GM18502 (cell line): ENCODE measurements around the gene FGFR4.

Experiments used
- ATAC-seq: cut with Tn5 transposase; IDR thresholded peaks from one replicate; pipeline ENCODE4 v1.9.1; 2021; ENCODE audit warnings: mild to moderate bottlenecking; ENCODE audit not compliant: unreplicated experiment, poor library complexity

Gene FGFR4

DNA sequence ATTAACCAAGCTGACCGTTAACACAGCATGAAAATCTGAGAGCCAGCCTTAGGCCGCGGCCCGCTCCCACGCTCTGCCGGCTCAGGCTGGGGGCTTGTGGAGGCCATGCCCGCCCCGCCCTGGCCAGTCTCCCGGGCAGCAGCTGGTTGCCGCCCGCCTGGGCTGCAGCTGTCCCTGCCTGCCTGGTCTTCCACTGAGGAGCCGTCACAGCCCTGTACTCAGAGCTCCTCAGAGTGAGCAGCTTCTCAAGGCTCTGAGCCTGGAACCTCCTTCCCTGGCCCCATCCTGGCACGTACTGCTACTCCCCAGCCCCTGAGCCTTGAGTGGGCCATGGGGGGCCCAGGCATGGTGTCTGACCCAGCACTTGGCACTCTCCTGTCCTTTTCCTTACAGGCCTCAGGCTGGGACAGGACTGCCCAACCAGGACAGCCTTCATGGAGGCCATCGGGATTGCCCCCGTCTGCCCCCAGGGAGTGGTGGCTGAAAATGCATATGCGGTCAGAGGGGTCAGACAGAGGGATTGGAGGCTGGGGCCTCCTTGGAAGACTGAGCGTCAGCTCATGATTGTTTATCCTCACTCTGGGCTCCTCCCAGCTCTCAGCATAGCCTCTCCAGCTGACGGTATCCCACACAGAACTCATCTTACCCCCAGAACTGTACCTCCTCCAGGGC is 11.9 kb downstream of the FGFR4 start:
- ATAC-seq, result no peak

GRCh38 chr5:177099422-177100093 is 12.8 kb downstream of the FGFR4 start:
- no peak for ATAC-seq

- ATAC-seq, result no peak
These were observed 14.0 kb downstream of the FGFR4 start for GRCh38 chr5:177100714-177101121.

- ATAC-seq, result no peak
These were observed 17.0 kb downstream of the FGFR4 start for GRCh38 chr5:177103523-177104253.

GRCh38 chr5:177105691-177106476 is 19.2 kb downstream of the FGFR4 start:
- ATAC-seq, result no peak

- no peak for ATAC-seq
These were observed 20.4 kb downstream of the FGFR4 start for GRCh38 chr5:177107159-177107558.

GRCh38 chr5:177109810-177110209 is 23.1 kb downstream of the FGFR4 start:
- ATAC-seq, result no peak

- no peak for ATAC-seq
These were observed 25.1 kb downstream of the FGFR4 start for GRCh38 chr5:177111720-177112394.

DNA sequence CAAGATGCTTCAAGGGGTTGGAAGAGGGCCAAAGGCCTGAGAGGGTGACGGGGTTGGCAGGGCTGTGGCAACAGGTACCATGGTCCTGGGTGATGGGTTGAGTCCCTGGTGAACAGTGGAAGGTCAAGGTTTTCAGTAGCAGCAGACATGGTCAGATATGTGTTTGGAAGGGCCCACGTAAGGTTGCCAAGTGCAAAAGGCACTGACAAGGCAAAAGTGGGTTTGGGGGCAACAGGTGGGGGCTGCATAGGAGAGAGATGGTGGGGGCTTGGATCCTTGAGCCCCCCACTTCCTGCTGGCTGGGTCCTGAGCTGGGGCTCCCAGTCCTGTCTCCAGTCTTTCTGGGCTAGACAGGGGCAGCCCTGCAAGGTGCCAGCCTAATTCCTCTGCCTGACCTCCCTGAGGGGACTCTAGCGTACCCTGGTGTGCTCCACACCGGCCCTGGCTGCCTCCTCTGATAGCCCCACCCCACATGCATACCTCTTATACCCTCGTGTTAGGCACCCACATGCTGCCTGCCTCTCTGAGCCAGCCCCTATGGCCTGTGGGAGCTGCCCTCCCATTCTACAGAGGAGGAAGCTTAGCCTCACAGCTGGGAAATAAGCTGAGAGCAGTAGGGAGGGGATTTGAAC is 26.0 kb downstream of the FGFR4 start:
- ATAC-seq, result no peak

- ATAC-seq, result no peak
These were observed 27.1 kb downstream of the FGFR4 start for GRCh38 chr5:177113566-177114424.

GRCh38 chr5:177116631-177117373 is 30.1 kb downstream of the FGFR4 start:
- ATAC-seq, result peak; percentile 66

DNA sequence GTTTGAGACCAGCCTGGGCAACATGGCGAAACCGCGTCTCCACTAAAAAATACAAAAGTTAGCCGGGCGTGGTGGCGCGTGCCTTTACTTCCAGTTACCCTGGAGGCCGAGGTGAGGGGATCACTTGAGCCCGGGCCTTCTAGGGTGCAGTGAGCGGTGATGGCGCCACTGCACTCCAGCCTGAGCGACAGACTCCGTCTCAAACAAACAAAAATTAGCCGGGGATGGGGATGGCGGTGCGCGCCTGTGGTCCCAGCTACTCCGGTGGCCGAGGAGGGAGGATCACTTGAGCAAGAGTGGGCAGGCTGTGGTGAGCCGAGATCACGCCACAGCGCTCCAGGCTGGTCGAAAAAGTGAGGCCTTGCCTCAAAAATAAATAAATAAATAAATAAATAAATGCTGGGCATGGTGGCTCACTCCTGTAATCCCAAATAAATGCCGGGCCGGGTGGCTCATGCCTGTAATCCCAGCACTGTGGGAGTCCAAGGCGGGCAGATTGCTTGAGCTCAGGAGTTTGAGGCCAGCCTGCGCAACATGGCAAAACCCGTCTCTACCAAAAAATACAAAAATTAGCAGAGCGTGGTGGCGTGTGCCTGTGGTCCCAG is 30.8 kb downstream of the FGFR4 start:
- ATAC-seq, result no peak

DNA sequence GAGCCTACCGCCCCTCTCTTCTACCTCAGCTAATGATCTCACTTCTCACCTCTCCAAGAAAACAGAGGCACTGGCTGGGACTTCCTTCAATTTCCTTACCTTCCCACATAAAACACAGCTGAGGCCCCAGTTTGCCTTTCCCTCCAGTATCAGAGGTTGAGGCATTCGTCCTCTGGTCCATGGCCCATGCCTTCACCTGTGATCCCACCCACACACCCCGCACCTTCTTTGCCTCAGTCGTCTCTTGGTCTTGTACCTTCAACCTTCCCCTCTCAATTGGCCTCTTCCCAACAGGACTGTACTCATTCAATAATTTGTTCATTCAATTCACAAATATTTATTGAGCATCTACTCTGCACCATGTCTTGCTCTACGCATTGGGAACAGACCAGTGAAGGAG is 35.9 kb downstream of the FGFR4 start:
- no peak for ATAC-seq

GRCh38 chr5:177123789-177124485 is 37.2 kb downstream of the FGFR4 start:
- peak; percentile 69 for ATAC-seq

GRCh38 chr5:177124486-177124991 is 37.8 kb downstream of the FGFR4 start:
- ATAC-seq, result peak; percentile 81

- no peak for ATAC-seq
These were observed 40.1 kb downstream of the FGFR4 start for GRCh38 chr5:177126771-177127170.

DNA sequence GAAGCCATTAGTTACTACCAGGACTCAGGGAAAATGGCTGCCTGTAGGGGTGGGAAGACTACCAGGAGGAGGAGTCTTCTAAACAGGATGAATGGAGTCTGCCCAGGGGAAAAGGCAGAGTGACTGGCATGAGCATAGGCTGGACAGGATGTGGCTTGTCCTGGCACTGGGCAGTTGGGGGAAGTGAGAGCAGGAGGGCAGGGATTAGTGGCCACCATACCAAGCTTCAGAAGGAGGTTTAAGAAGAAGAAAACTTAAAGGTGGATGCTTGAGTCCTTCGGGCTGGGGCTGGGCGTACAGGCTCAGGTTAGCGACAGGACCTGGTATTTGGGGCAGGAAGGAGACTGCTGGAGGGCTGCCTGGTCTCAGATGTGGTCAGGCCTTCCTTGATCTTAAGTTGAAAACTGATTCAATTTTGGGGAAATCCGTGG is 41.9 kb downstream of the FGFR4 start:
- no peak for ATAC-seq
